Measurements from ENCODE around the gene C16orf54.
"Not testable (repeated sequence)": the region's sequence is repeated elsewhere in the genome, so short reads cannot be mapped to it uniquely, and the experiment has no call there.

C16orf54 gene

GRCh38 chr16:29737713-29738112, 8.1 kb downstream of the C16orf54 start:
- Histone ChIP-seq H3K4me3 (no peak overlapping the region), H3K9ac (ENCODE audit: insufficient read length) (no peak overlapping the region), H3K36me3 (ENCODE audit: insufficient read depth, low read length) (no peaks in the 10 kb centered on the region), H3K9me3 (ENCODE audit: low read depth, low read length) (no peaks in the 10 kb centered on the region), H3K27ac (no peak overlapping the region)
- DNase-seq (ENCODE audit: low read depth, low spot score) = no peak
- TF ChIP-seq POLR2AphosphoS5 (IDR thresholded peaks at IDR 0.05; ENCODE audit: borderline replicate concordance, low read depth, low read length) (no peak), EZH2 (IDR thresholded peaks at IDR 0.05) (no peak), FOXP2 (optimal IDR thresholded peaks at IDR 0.05; ENCODE audit: control extremely low read depth, extremely low read length, insufficient read depth) (no peak)

GRCh38 chr16:29736764-29737163, 9.0 kb downstream of the C16orf54 start:
- DNase-seq (ENCODE audit: low read depth, low spot score) = no peak
- no peaks in the 10 kb centered on the region for H3K9me3 ChIP-seq (ENCODE audit: low read depth, low read length)
- no peak overlapping the region for H3K27ac ChIP-seq
- no peak overlapping the region for H3K9ac ChIP-seq (ENCODE audit: insufficient read length)
- no peak overlapping the region for H3K4me3 ChIP-seq
- no peak for TF ChIP-seq EZH2 (IDR thresholded peaks at IDR 0.05)
- TF ChIP-seq POLR2AphosphoS5 (IDR thresholded peaks at IDR 0.05; ENCODE audit: borderline replicate concordance, low read depth, low read length) = no peak
- TF ChIP-seq FOXP2 (optimal IDR thresholded peaks at IDR 0.05; ENCODE audit: control extremely low read depth, extremely low read length, insufficient read depth) = no peak
- H3K36me3 ChIP-seq (ENCODE audit: insufficient read depth, low read length) = no peaks in the 10 kb centered on the region

- H3K36me3 ChIP-seq (ENCODE audit: insufficient read depth, low read length) = no peaks in the 10 kb centered on the region
- TF ChIP-seq POLR2AphosphoS5 (IDR thresholded peaks at IDR 0.05; ENCODE audit: borderline replicate concordance, low read depth, low read length) = no peak
- no peak for TF ChIP-seq EZH2 (IDR thresholded peaks at IDR 0.05)
- no peak for TF ChIP-seq FOXP2 (optimal IDR thresholded peaks at IDR 0.05; ENCODE audit: control extremely low read depth, extremely low read length, insufficient read depth)
- H3K9ac ChIP-seq (ENCODE audit: insufficient read length) = no peak overlapping the region
- H3K27ac ChIP-seq = no peak overlapping the region
- H3K9me3 ChIP-seq (ENCODE audit: low read depth, low read length) = no peaks in the 10 kb centered on the region
- no peak overlapping the region for H3K4me3 ChIP-seq
- DNase-seq (ENCODE audit: low read depth, low spot score) = no peak
Measured at GRCh38 chr16:29736112-29736511, 9.7 kb downstream of the C16orf54 start.

- DNase-seq (ENCODE audit: low read depth, low spot score) = no peak
- no peak overlapping the region for H3K27ac ChIP-seq
- H3K9me3 ChIP-seq (ENCODE audit: low read depth, low read length) = no peaks in the 10 kb centered on the region
- TF ChIP-seq EZH2 (IDR thresholded peaks at IDR 0.05) = no peak
- TF ChIP-seq POLR2AphosphoS5 (IDR thresholded peaks at IDR 0.05; ENCODE audit: borderline replicate concordance, low read depth, low read length) = no peak
- no peak for TF ChIP-seq FOXP2 (optimal IDR thresholded peaks at IDR 0.05; ENCODE audit: control extremely low read depth, extremely low read length, insufficient read depth)
- H3K4me3 ChIP-seq = no peak overlapping the region
- H3K36me3 ChIP-seq (ENCODE audit: insufficient read depth, low read length) = no peaks in the 10 kb centered on the region
- H3K9ac ChIP-seq (ENCODE audit: insufficient read length) = no peak overlapping the region
Measured at GRCh38 chr16:29734786-29735185, 11.0 kb downstream of the C16orf54 start.

- H3K4me3 ChIP-seq; H3K9me3 ChIP-seq (ENCODE audit: low read depth, low read length); H3K9ac ChIP-seq (ENCODE audit: insufficient read length); H3K27ac ChIP-seq; DNase-seq (ENCODE audit: low read depth, low spot score); H3K36me3 ChIP-seq (ENCODE audit: insufficient read depth, low read length): not testable (repeated sequence)
Measured at GRCh38 chr16:29731768-29732601, 13.8 kb downstream of the C16orf54 start.

- no peak for DNase-seq (ENCODE audit: low read depth, low spot score)
- Histone ChIP-seq H3K36me3 (ENCODE audit: insufficient read depth, low read length) (no peaks in the 10 kb centered on the region), H3K9me3 (ENCODE audit: low read depth, low read length) (no peaks in the 10 kb centered on the region), H3K27ac (no peak overlapping the region), H3K9ac (ENCODE audit: insufficient read length) (no peak overlapping the region), H3K4me3 (no peak overlapping the region)
- TF ChIP-seq EZH2 (IDR thresholded peaks at IDR 0.05) = no peak
- TF ChIP-seq FOXP2 (optimal IDR thresholded peaks at IDR 0.05; ENCODE audit: control extremely low read depth, extremely low read length, insufficient read depth) = no peak
- no peak for TF ChIP-seq POLR2AphosphoS5 (IDR thresholded peaks at IDR 0.05; ENCODE audit: borderline replicate concordance, low read depth, low read length)
Measured at GRCh38 chr16:29730649-29731048, 15.1 kb downstream of the C16orf54 start.

- Histone ChIP-seq H3K4me3 (peak overlapping the region; percentile 53), H3K9me3 (ENCODE audit: low read depth, low read length) (no peaks in the 10 kb centered on the region), H3K27ac (no peak overlapping the region), H3K36me3 (ENCODE audit: insufficient read depth, low read length) (no peaks in the 10 kb centered on the region), H3K9ac (ENCODE audit: insufficient read length) (peak overlapping the region; percentile 20)
- peak; percentile 30 for DNase-seq (ENCODE audit: low read depth, low spot score)
- TF ChIP-seq POLR2AphosphoS5 (IDR thresholded peaks at IDR 0.05; ENCODE audit: borderline replicate concordance, low read depth, low read length) (no peak), FOXP2 (optimal IDR thresholded peaks at IDR 0.05; ENCODE audit: control extremely low read depth, extremely low read length, insufficient read depth) (no peak), EZH2 (IDR thresholded peaks at IDR 0.05) (no peak)
Measured at GRCh38 chr16:29729116-29729521, 16.7 kb downstream of the C16orf54 start.

- no peak overlapping the region for H3K27ac ChIP-seq
- no peak for TF ChIP-seq FOXP2 (optimal IDR thresholded peaks at IDR 0.05; ENCODE audit: control extremely low read depth, extremely low read length, insufficient read depth)
- no peak for TF ChIP-seq EZH2 (IDR thresholded peaks at IDR 0.05)
- no peak for TF ChIP-seq POLR2AphosphoS5 (IDR thresholded peaks at IDR 0.05; ENCODE audit: borderline replicate concordance, low read depth, low read length)
- DNase-seq (ENCODE audit: low read depth, low spot score) = no peak
Measured at GRCh38 chr16:29727452-29727851, 18.3 kb downstream of the C16orf54 start.

More at GRCh38 chr16:29727452-29727851, 18.3 kb downstream of the C16orf54 start:
- H3K36me3 ChIP-seq (ENCODE audit: insufficient read depth, low read length) = no peaks in the 10 kb centered on the region
- H3K9ac ChIP-seq (ENCODE audit: insufficient read length) = no peak overlapping the region
- no peaks in the 10 kb centered on the region for H3K9me3 ChIP-seq (ENCODE audit: low read depth, low read length)
- H3K4me3 ChIP-seq = no peak overlapping the region

Measured in SK-N-MC (cell line).